GM23248 (cell line): ENCODE measurements around the gene CA12. TPM values are rescaled to one million over a fixed set of nuclear protein-coding genes. Genes with fewer than 3 reads are reported as not detected.

ENCODE experiments used
- DNase-seq: peaks from one replicate; pipeline ENCODE4 v3.0.0-alpha.2; 2015
- H2AFZ ChIP-seq: fragments of 200-600 bp; sonication (generic); 2 replicates; pipeline ENCODE4 v1.6.1; 2016; ENCODE audit warnings: antibody characterized with exemption
- H3F3A ChIP-seq: fragments of 200-600 bp; sonication (generic); 2 replicates; pipeline ENCODE4 v1.6.1; 2016; ENCODE audit warnings: mild to moderate bottlenecking, antibody characterized with exemption, mixed run types; ENCODE audit not compliant: insufficient read depth
- H3K27ac ChIP-seq: fragments of 200-600 bp; sonication (generic); 2 replicates; pipeline ENCODE4 v1.5.1; 2016; ENCODE audit warnings: mild to moderate bottlenecking
- H3K27me3 ChIP-seq: fragments of 200-600 bp; sonication (generic); replicated peaks from 2 replicates; pipeline ENCODE4 v1.6.1; 2016; ENCODE audit warnings: mild to moderate bottlenecking; ENCODE audit not compliant: insufficient read depth
- H3K36me3 ChIP-seq: fragments of 200-600 bp; sonication (generic); 2 replicates; pipeline ENCODE4 v1.6.1; 2016; ENCODE audit warnings: low read depth, mild to moderate bottlenecking
- H3K4me1 ChIP-seq: fragments of 200-600 bp; sonication (generic); 2 replicates; pipeline ENCODE4 v1.6.1; 2016; ENCODE audit warnings: mild to moderate bottlenecking; ENCODE audit not compliant: insufficient read depth
- H3K4me2 ChIP-seq: fragments of 200-600 bp; sonication (generic); one replicate; pipeline ENCODE4 v1.6.1; 2016; ENCODE audit warnings: mild to moderate bottlenecking; ENCODE audit not compliant: unreplicated experiment
- H3K4me3 ChIP-seq: fragments of 200-600 bp; sonication (generic); 2 replicates; pipeline ENCODE4 v1.5.1; 2016; ENCODE audit warnings: mild to moderate bottlenecking
- H3K79me2 ChIP-seq: fragments of 200-600 bp; sonication (generic); 2 replicates; pipeline ENCODE4 v1.6.1; 2016; ENCODE audit warnings: mild to moderate bottlenecking; ENCODE audit not compliant: insufficient read depth
- H3K9ac ChIP-seq: fragments of 200-600 bp; sonication (generic); 2 replicates; pipeline ENCODE4 v1.6.1; 2016; ENCODE audit warnings: mild to moderate bottlenecking
- H3K9me2 ChIP-seq: fragments of 200-600 bp; sonication (generic); 2 replicates; pipeline ENCODE4 v1.6.1; 2016; ENCODE audit warnings: mixed run types, mild to moderate bottlenecking, moderate library complexity; ENCODE audit not compliant: insufficient read depth
- H3K9me3 ChIP-seq: fragments of 200-600 bp; sonication (generic); one replicate; pipeline ENCODE4 v1.6.1; 2017; ENCODE audit warnings: low read depth
- H4K20me1 ChIP-seq: fragments of 200-600 bp; sonication (generic); 2 replicates; pipeline ENCODE4 v1.6.0; 2016; ENCODE audit not compliant: insufficient read depth
- EZH2 ChIP-seq: fragments of 200-600 bp; sonication (generic); IDR thresholded peaks from 2 replicates; pipeline ENCODE4 v1.6.1; 2018; ENCODE audit warnings: antibody characterized with exemption, mild to moderate bottlenecking; ENCODE audit not compliant: insufficient read depth, poor library complexity, severe bottlenecking
- EZH2phosphoT487 ChIP-seq: fragments of 200-600 bp; sonication (generic); IDR thresholded peaks from 2 replicates; pipeline ENCODE4 v1.6.1; 2018; ENCODE audit warnings: antibody characterized with exemption, moderate library complexity, mild to moderate bottlenecking, low read depth; ENCODE audit not compliant: insufficient read depth
- WGBS, 2 experiments: methylation state at CpG; one replicate each; pipeline ENCODE4 v1.1.6; 2015 to 2017; ENCODE audit warnings: low lambda C conversion rate in 2 of 2, low coverage in 1 of 2; ENCODE audit errors: missing lambda C conversion rate in 2 of 2; 5-methylcytosine and 5-hydroxymethylcytosine counted together
- in situ Hi-C: fragments of 300-500 bp; cut with MboI; formaldehyde crosslinking; loops from 2 replicates; pipeline ENCODE4 v1.15.0; 2020
- polyA plus RNA-seq: library from polyadenylated mRNA; unstranded; fragments of >200 nt; fragmentation: Nextera tagmentation; extraction: Ambion mirVana; gene quantifications from 2 replicates; pipeline ENCODE4 v1.2.1, GENCODE V29; 2016
- total RNA-seq: library from RNA; depleted of rRNA; stranded (reverse); fragments of >200 nt; shearing (Covaris generic); gene quantifications from 2 replicates; pipeline ENCODE4 v1.2.3, GENCODE V29; 2014

The CA12 gene
- total and polyA plus RNA-seq, 2 experiments from 2014 or later: 41.8 to 42.1 TPM

DNA sequence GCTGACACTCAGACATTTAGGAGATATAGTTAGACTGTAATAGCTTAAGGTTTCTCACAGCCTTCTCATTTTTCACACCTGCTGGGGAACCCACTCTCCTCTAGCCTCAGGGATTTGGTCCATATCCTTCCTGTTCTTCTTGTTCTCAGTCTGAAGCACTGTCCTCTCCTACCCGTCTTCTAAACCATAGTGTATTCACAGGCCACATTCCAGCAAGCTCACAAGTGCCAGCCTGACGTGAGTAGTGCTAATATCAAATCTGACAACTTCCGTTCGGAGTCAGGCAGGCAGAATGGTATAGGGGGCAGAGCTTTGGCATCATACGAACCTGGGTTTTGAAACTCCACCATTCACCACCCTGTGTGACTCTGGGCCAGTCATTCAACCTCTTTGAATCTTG is 6.9 kb upstream of the CA12 start:
- H3F3A ChIP-seq: 0 out of 2 replicates have a peak, but pooled peaks cover under 1% of the 10 kb centered on the region
- DNase-seq: no peak
- H3K4me2 ChIP-seq: no peak overlapping the region
- H3K9me3 ChIP-seq: no peaks in the 10 kb centered on the region
- in situ Hi-C loops: no loop called here
- no peaks in the 10 kb centered on the region for H3K36me3 ChIP-seq
- no peak overlapping the region for H3K27ac ChIP-seq
- 0 out of 2 replicates have a peak, but pooled peaks cover under 1% of the 10 kb centered on the region for H3K4me1 ChIP-seq
- H3K27me3 ChIP-seq: no peaks in the 10 kb centered on the region
- H3K9ac ChIP-seq: no peak overlapping the region
- H3K4me3 ChIP-seq: no peak overlapping the region
- TF ChIP-seq EZH2: no peak
- TF ChIP-seq EZH2phosphoT487: no peak
- no peaks in the 10 kb centered on the region for H3K9me2 ChIP-seq
- WGBS, 2 experiments: 71 to 78% methylated on average over 5 of the region's 5 CpGs
- no peaks in the 10 kb centered on the region for H3K79me2 ChIP-seq
- no peak overlapping the region for H2AFZ ChIP-seq
- H4K20me1 ChIP-seq: no peaks in the 10 kb centered on the region

- no peak overlapping the region for H3K27ac ChIP-seq
- H3K9ac ChIP-seq: no peak overlapping the region
- no peaks in the 10 kb centered on the region for H3K79me2 ChIP-seq
- H3K4me3 ChIP-seq: no peak overlapping the region
- WGBS, 2 experiments: 85 to 86% methylated on average over 11 of the region's 11 CpGs
- H3K27me3 ChIP-seq: no peaks in the 10 kb centered on the region
- H3K4me1 ChIP-seq: peaks cover 6% of the 10 kb centered on the region; the same call in 1 of the 2 replicates
- no peaks in the 10 kb centered on the region for H4K20me1 ChIP-seq
- H3K4me2 ChIP-seq: no peak overlapping the region
- TF ChIP-seq EZH2phosphoT487 (no peak), EZH2 (no peak)
- H3K9me2 ChIP-seq: no peaks in the 10 kb centered on the region
- H3K36me3 ChIP-seq: no peaks in the 10 kb centered on the region
- no peaks in the 10 kb centered on the region for H3K9me3 ChIP-seq
- H2AFZ ChIP-seq: no peak overlapping the region
- 0 out of 2 replicates have a peak, but pooled peaks cover 5% of the 10 kb centered on the region for H3F3A ChIP-seq
- in situ Hi-C loops: no loop called here
- DNase-seq: no peak
These were observed 6.3 kb upstream of the CA12 start for GRCh38 chr15:63387748-63388493.

DNA sequence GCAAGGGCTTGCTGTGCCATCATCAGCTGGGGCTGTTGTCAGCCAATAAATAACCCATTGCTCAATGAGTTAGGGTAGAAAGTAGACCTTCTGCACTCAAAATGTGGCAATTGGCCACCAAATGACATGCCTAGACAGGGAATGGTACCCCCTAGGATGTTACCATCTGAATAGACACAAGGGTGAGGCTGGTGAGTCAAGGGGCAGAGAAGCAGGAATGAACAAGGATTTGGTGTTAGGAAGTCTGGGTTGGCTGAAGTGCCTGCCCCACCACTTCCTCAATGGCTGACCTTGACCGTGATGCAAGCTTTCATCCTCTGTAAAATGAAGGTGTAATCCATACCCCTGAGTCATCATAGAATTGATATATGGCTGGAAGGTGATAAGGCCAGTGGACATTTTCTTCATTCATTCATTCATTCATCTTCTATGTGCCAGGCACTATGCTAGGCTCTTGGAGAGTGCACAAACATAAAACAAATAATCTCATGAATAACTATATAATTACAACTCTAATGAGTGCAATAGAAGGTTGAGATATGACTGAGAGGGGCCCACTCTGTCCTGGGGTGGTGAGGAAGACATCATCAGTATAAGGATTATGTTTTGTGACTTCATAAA is 4.4 kb upstream of the CA12 start:
- in situ Hi-C loops: no loop called here
- no peaks in the 10 kb centered on the region for H3K27me3 ChIP-seq
- 95 to 100% methylated on average over 1 of the region's 1 CpG for WGBS, 2 experiments

GRCh38 chr15:63384906-63385305 is 3.3 kb upstream of the CA12 start:
- Histone ChIP-seq H4K20me1 (no peaks in the 10 kb centered on the region), H3K9me2 (no peaks in the 10 kb centered on the region), H3K27ac (no peak overlapping the region), H3K79me2 (peaks cover 15% of the 10 kb centered on the region), H2AFZ (no peak overlapping the region), H3K9me3 (no peaks in the 10 kb centered on the region), H3K27me3 (no peaks in the 10 kb centered on the region), H3F3A (0 out of 2 replicates have a peak, but pooled peaks cover 5% of the 10 kb centered on the region), H3K36me3 (no peaks in the 10 kb centered on the region), H3K4me3 (no peak overlapping the region), H3K9ac (no peak overlapping the region), H3K4me1 (peaks cover 16% of the 10 kb centered on the region), H3K4me2 (no peak overlapping the region)
- in situ Hi-C loops: no loop called here
- TF ChIP-seq EZH2phosphoT487: no peak
- TF ChIP-seq EZH2: no peak
- no peak for DNase-seq
- WGBS, 2 experiments: 85 to 93% methylated on average over 2 of the region's 2 CpGs

More for the DNA sequence above, 4.4 kb upstream of the CA12 start:
- TF ChIP-seq EZH2phosphoT487 (no peak), EZH2 (no peak)
- Histone ChIP-seq H3K9me3 (no peaks in the 10 kb centered on the region), H3F3A (0 out of 2 replicates have a peak, but pooled peaks cover 5% of the 10 kb centered on the region), H3K9ac (no peak overlapping the region), H4K20me1 (no peaks in the 10 kb centered on the region), H3K36me3 (no peaks in the 10 kb centered on the region), H2AFZ (no peak overlapping the region), H3K4me2 (no peak overlapping the region), H3K4me3 (no peak overlapping the region), H3K27ac (no peak overlapping the region), H3K79me2 (peaks cover 5% of the 10 kb centered on the region), H3K4me1 (peaks cover 6% of the 10 kb centered on the region; the same call in 1 of the 2 replicates), H3K9me2 (no peaks in the 10 kb centered on the region)
- no peak for DNase-seq
